Amniotic epithelial cell (primary cell): ENCODE data around the gene WDR75.
"Not testable (repeated sequence)": the region's sequence is repeated elsewhere in the genome, so short reads cannot be mapped to it uniquely, and the experiment has no call there.

Source experiments
- DNase-seq: peaks from one replicate; pipeline ENCODE4 v3.0.0-alpha.2; 2010; ENCODE audit warnings: low read depth

Gene WDR75

GRCh38 chr2:189440947-189441708 lies at the start of gene WDR75:
WDR75 (plus strand) TSS chr2:189441474; CDS start chr2:189441493, 19 bp downstream.
- DNase-seq = peak; percentile 93

DNA sequence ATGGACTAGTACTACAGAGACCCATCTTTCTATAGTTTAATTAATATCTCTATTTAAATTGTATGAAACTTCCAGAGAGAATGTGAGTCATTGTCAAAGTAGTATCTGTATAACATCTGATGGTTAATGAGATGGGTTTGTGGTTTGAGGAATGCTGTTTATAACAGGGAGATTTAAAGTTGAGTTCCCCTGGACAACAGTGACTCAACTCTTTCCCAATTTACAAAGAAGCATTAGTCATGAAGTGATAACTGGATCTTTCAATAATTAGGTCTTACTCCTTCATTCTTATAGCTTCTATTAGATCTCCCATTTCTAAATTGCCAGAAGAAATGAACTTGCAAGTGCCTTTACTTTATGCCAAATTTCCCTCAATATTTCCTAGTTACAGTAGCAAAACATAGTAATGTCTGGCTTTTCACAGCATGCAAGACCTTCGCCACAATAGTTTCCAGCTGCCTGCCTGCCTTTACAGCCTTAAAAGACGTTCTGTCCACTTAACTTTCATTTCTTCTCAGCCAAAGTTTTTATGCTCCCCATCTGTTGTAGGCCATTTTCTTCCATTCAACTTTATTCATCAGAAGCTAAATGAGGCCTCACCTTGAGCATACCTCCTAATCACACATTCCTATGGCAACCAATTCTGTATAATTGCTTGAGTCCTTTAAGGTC lies 47.7 kb upstream of the WDR75 start:
- DNase-seq = peak; percentile 98

DNA sequence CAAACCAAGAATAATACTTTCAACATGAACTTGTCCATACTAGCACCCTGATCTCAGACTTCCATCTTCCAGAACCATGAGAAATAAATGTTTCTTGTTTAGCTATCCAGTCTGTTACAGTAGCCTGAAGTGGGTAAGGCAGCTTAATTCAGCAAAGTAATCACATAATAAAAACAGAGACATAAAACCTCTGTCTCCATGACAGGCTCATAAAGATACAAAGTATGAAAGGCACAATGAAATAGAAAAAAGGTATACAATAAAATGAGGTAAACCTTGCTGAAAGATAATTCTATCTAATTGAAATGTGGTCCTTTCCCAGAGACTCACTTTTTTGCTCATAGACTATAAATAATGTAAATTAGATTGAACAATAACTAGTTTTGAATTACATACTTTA lies 46.7 kb upstream of the WDR75 start:
- DNase-seq = no peak

- DNase-seq = peak; percentile 64
Measured at GRCh38 chr2:189402932-189403331, 38.3 kb upstream of the WDR75 start.

DNA sequence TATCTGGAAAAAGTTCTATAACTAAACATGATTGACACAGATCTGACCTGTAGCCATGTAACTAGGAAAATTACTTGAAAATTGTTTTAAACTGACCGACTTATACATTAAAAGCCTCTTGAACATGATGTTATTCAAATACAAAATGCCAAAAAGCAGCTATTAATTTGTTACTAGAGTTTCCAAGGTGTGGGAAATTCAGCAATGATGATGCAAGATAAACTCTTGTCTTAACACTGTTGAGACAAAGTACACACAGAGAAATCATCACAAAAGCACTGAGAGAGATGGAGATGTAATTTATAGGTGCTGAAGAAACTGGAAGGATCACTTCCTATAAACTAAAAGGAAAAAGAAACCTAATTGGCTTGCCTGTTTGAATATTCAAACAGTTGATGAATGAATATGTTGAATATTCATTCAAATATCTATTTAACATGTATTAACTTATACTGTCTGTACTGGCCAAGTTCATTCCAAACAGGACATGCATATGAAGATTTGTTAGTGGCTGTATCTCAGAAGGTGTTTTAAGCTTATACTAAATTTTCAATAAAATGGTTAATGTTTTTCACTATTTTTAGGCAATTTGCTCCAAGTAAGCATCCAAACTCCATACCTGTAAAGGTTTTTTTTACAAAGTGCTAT lies 34.6 kb upstream of the WDR75 start:
- no peak for DNase-seq

DNA sequence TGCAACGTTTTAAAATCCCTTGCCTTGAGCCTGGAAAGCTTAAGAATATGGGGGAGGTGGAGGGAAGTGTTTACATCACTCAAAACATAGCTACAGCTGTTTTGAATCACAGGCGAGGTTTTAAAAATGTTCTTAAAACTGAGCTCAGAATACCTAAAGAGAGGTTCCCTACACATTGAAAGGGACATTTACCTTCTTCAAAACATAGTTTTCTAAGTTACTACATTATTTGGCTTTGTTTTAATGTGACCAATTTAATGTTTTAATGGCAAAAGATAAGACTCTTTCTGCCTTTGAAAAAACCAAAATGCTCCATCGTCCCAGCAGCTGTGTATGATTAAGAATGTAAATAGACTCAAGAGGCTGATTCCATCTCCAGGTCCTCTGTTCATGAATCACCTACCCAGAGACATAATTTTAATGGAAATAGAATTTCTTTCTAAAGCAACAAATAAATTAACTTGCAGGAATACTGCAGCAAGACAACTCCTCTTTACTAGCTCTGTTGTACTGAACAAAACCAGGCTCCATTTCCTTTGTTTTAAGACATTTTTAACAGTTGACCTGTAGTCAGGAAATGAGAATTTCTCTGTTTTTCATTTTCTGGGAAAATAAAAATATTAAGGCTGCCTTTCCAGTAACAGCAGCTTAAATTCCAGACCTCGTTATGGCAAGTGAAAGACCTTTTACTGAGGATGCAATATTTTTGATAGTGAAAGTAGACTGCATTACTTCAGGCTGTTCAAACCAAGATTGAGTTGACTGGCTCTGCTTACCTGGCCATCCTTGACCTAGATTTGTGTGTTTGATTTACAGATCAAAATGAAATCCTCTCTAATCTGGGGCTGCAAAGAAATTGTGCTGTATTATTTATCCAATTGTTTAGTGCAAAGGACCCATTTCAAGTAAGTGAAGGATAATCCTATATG lies 33.7 kb upstream of the WDR75 start:
- peak; percentile 83 for DNase-seq

DNA sequence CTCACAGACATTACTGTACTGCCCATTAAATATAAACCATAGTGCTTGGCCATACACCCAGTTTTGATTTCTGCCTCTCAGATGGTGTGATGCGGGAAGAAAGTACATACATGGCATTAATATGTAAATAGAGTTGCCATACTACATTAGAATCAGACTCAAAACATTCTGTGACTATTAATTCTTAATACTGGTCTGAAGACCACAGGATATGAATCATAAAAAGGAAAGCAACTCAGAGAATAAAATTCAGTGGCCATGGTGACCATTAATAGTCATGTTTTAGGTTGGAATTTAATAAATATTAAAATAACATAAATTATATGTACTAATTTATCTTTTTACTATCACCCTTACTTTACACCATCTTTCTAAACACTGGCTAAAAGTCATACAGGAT lies 33.0 kb upstream of the WDR75 start:
- DNase-seq = no peak

DNA sequence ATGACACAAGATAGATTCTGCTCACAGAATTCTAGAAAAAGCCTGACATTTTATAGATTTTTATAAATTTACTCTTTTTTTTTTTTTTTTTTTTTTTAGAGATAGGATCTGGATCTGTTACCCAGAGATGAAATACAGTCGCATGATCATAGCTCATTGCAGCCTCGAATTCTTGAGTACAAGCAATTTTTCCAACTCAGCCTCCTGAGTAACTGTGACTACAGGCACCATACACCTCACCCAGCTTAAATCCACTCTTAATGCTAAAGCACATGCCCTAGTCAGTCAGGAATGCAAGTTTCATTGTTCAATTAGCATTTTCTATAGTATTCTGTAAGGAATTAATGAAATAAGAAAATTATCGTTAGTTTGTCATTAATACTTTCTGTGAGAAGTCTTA lies 32.1 kb upstream of the WDR75 start:
- DNase-seq = peak; percentile 69

GRCh38 chr2:189409647-189410046 lies 31.6 kb upstream of the WDR75 start:
- DNase-seq = no peak

DNA sequence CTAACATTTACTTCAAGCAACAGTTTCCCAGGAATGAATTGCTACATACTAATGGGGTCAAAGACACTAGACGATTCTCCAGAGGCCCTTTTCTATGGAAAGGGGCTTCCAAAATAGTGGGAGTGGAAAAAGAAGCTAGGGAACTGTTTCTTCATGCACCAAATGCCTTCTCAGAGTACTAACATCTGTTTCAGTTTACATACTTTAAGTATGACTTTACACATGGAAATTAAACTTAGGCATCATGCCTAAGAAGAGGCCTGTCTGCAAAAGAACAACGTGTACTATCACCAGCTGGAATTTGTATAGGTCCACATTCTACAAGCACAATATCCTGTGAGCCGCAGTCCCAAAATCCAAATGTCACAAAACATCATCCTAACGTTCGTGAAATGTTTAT lies 29.4 kb upstream of the WDR75 start:
- DNase-seq = peak; percentile 92

DNA sequence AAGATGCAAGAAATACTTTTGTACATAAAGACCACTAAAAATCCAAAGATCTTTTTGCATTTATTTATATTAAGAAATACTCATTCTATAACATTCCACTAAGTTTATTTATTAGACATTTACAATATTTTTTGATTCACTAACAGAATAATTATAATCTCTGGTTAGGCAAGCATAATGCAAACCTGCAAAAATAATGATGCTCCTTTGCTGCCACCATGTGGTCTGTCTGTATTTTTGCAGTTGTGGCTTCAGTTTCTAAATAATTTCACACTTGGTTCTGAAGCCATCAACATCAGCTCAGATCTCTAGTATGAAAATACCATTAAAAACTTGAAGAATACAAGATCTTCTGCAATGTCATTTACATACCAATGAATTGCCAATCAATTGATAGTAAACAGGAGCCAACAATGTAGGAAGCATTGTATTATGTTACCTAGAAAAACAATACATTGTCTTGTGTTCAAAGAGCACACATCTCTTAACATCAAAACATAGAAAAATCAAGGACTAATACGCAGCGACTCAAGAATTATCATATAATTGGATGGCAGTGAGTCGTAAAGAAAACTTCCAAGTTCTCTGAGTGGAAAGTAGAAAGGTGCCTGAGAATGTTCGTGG lies 28.8 kb upstream of the WDR75 start:
- DNase-seq = peak; percentile 67

DNA sequence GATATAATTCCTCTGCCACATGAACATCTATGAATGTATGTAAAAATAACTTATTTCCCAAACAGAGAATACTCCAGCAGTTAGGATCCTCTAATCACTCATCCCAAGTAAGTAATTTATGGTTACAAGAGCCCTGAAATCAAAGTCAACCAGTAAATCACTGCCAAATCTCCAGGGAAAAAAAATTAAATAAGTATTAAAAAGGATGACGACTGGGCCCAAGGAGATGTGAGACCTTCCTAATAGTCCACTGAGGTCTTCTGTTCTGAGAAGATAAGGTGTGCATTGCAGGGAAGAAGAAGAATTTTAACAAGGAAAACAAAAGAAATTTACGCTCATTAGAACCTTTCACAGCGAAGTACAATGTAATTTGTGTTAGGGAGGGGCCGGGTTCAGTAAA lies 28.0 kb upstream of the WDR75 start:
- DNase-seq = no peak

- DNase-seq = peak; percentile 96
Measured at GRCh38 chr2:189421644-189422043, 19.6 kb upstream of the WDR75 start.

DNA sequence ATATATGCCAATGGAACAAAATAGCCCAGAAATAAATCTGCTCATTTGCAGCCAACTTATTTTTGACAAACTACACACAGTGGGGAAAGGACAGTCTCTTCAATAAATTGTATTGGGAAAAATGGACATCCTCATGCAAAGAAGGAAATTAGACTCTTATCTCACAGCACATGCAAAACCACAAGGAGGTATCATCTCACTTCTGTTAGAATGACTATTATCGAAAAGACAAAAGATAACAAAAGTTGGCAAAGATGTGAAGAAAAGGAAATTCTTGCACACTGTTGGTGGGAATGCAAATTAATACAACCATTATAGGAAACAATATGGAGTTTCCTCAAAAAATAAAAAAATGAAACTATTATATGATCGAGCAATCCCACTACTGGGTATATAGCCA lies 16.3 kb upstream of the WDR75 start:
- DNase-seq = no peak

- DNase-seq = no peak
Measured at GRCh38 chr2:189425676-189426075, 15.6 kb upstream of the WDR75 start.

- no peak for DNase-seq
Measured at GRCh38 chr2:189426886-189427285, 14.4 kb upstream of the WDR75 start.

DNA sequence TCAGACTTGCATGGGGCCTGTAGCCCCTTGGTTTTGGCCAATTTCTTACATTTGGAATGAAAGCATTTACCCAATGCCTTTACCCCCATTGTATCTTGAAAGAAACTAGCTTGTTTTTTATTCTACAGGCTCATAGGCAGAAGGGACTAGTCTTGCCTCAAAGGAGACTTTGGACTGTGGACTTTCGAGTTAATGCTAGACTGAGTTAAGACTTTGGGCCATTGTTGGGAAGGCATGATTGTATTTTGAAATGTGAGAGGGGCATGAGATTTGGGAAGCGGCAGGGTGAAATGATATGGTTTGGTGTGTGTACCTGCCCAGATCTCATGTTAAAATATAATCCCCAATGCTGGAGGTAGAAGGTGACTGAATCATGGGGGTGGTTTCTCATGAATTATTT lies 13.4 kb upstream of the WDR75 start:
- no peak for DNase-seq

DNA sequence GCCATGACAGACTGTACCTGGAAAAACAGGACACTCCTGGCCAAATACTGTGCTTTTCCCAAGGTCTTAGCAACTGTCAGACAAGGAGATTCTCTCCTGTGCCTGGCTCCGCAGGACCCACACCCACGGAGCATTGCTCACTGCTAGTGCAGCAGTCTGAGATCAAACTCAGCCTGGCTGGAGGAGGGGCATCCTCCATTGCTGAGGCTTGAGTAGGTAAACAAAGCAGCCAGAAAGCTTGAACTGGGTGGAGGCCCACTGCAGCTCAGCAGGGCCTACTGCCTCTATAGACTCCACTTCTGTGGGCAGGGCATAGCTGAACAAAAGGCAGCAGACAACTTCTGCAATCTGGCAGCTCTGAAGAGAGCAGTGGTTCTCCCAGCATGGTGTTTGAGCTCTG lies 10.8 kb upstream of the WDR75 start:
- DNase-seq = peak; percentile 65

DNA sequence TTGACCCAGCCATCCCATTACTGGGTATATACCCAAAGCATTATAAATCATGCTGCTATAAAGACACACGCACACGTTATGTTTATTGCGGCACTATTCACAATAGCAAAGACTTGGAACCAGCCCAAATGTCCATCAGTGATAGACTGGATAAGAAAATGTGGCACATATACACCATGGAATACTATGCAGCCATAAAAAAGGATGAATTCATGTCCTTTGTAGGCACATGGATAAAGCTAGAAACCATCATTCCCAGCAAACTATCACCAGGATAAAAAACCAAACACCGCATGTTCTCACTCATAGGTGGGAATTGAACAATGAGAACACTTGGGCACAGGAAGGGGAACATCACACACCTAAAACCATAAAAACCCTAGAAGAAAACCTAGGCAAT lies 5.5 kb upstream of the WDR75 start:
- DNase-seq = not testable (repeated sequence)

DNA sequence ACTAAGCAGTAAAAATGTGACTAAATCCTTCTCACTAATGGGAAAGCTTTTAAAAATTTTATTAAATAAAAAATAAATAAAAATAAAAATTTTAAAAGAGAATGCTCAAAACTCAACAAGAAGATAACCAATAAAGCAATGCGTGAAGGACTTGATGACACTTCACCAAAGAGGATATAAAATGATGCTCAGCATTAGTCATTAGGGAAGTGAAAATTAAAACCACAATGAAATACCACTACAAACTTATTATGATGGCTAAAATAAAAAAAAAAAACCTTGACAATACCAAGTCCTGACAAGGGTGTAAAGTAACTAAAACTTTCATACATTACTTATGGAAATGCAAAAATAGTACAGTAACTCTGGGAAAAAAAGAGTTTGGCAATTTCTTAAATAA lies 3.3 kb upstream of the WDR75 start:
- no peak for DNase-seq

DNA sequence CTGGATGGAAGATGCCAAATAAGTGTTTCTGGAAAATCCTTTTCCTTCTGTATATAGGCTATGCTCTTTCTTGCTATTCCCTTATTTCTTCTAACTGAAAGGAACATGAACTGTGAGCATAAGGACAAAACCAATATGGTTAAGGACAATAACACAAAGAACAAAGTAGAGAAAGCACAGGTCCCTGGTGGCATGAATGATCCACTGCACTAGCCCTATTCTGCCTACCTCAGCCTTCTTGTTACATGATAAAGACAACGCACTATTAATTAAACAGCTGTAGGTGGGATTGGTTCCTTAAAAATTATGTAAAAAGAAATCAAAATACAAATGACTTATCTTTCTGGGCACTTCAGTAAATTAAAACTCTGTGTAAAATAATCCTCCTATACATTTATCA lies 1.9 kb upstream of the WDR75 start:
- DNase-seq = no peak

GRCh38 chr2:189440644-189440946 lies 679 bp upstream of the WDR75 start:
- no peak for DNase-seq
